Gastroesophageal sphincter (tissue), 4 donors: ENCODE data around the gene VENTX. TPM values are rescaled to one million over a fixed set of nuclear protein-coding genes. Genes with fewer than 3 reads are reported as not detected.

Source experiments
- ATAC-seq: fragments of 150-250 bp; one replicate; pipeline ENCODE4 v1.9.1; 2016; ENCODE audit warnings: mild to moderate bottlenecking, moderate library complexity
- H3K27ac ChIP-seq, 4 donors: fragments of 200-600 bp; sonication (generic) in 3 of 4; 1 replicate in 3 of 4; 2 replicates in 1 of 4; pipeline ENCODE4 v1.5.1; 2016 to 2019
- H3K27me3 ChIP-seq: fragments of 200-600 bp; sonication (generic); one replicate; pipeline ENCODE4 v1.5.1; 2019
- H3K36me3 ChIP-seq, 2 donors: fragments of 200-600 bp; sonication (generic); one replicate each; pipeline ENCODE4 v1.5.1; 2019; ENCODE audit warnings: control low read depth in 1 of 2
- H3K4me1 ChIP-seq, 3 donors: fragments of 200-600 bp; sonication (generic); 1 replicate in 2 of 3; 2 replicates in 1 of 3; pipeline ENCODE4 v1.5.1; 2016 to 2019; ENCODE audit warnings: control low read depth in 2 of 3
- H3K4me3 ChIP-seq, 2 donors: fragments of 200-600 bp; sonication (generic); one replicate each; pipeline ENCODE4 v1.5.1; 2019; ENCODE audit warnings: mild to moderate bottlenecking in 1 of 2, moderate library complexity in 1 of 2
- H3K9me3 ChIP-seq, 3 donors: fragments of 200-600 bp; sonication (generic); one replicate each; pipeline ENCODE4 v1.5.1; 2017 to 2019; ENCODE audit warnings: control low read depth in 2 of 3
- EP300 ChIP-seq: sonication (generic); formaldehyde crosslinking; IDR thresholded peaks from one replicate; pipeline ENCODE4 v1.6.1; 2017; ENCODE audit warnings: antibody characterized with exemption, mild to moderate bottlenecking
- POLR2A ChIP-seq, 2 donors: fragments of 450-650 bp; IDR thresholded peaks; one replicate each; pipeline ENCODE4 v1.6.1; 2017; ENCODE audit warnings: antibody characterized with exemption in 2 of 2, mild to moderate bottlenecking in 2 of 2, moderate library complexity in 1 of 2
- POLR2AphosphoS5 ChIP-seq: sonication (generic); formaldehyde crosslinking; IDR thresholded peaks from one replicate; pipeline ENCODE4 v1.6.1; 2017; ENCODE audit warnings: antibody characterized with exemption
- WGBS, 2 donors: methylation state at CpG; one replicate each; pipeline ENCODE4 v1.1.5; 2018; ENCODE audit warnings: low coverage in 1 of 2; 5-methylcytosine and 5-hydroxymethylcytosine counted together
- total RNA-seq, 4 donors: library from RNA; depleted of rRNA; stranded (reverse); fragments of >200 nt; gene quantifications; one replicate each; pipeline ENCODE4 v1.1.0, GENCODE V29; 2016
- TF ChIP-seq, protein P1 (sequence below), 4 experiments: fragments of 200-600 bp in 2 of 4; fragments of 450-650 bp in 2 of 4; sonication (generic) in 1 of 4; IDR thresholded peaks; one replicate each; pipeline ENCODE4 v1.5.1; 2017 to 2019; ENCODE audit warnings: antibody characterized with exemption in 4 of 4, mild to moderate bottlenecking in 2 of 4, moderate library complexity in 2 of 4

The VENTX gene
- total RNA-seq, 4 donors from 2014 or later: 0.66 to 2.3 (median 1.4) TPM

DNA sequence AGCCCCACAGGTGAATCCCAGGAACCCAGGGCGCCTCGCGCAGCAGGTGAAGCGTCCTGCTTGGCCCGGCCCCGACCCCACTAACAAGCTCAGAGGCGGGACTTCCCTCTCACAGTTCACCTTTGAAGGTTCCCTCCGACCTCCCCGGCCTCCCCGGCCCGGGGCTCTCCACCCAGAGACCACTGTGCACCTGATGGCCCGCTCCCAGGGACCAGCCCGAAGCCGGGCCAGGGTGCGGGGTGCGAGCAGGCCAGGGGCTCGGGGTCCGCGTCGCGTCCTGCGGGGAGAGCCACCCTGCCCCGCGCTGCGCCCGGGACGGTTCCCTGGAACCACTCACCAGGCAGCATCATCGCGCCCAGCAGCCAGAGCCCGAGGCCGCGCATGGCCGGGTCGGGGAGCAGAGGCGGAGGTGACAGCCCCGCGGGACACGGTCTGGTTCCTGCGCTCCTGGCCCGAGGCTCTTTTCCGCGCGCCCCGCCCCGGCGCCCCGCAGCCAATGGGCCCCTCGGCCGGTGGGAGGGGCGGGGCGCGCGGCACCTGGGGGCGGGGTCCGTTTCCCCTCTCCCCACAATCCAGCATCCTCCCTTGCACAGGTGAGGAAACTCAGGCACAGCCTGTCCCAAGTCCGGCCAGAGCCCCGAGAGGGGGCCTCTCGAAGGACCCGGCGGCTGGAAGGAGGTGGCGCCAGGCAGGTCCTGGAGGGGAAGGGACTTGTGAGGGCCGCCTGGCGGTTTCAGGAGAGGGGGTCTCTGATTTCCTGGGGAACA, 39.0 kb downstream of the VENTX start, which contains the start of gene ADAM8:
Gene ADAM8 (minus strand): TSS at position 434 of the 767 bp plus-strand sequence. CDS start 51 bp downstream, at position 383.
- Histone ChIP-seq H3K4me1 (peaks cover 0 to 26% (median 6%) of the 10 kb centered on the region in 3 donors), H3K27ac (no peak within 1 kb of the TSS), H3K9me3 (no peaks in the 10 kb centered on the region), H3K4me3 (peak within 1 kb of the TSS in 1 of 2 donors; percentile 32), H3K36me3 (peaks cover 0 to 41% of the 10 kb centered on the region in 2 donors), H3K27me3 (peaks cover 34% of the 10 kb centered on the region)
- 11% methylated on average over 7 of the region's 63 CpGs; no CpG with 5 or more reads in 1 of the 2 donors for WGBS, 2 donors
- TF ChIP-seq EP300 (no peak), POLR2A (IDR thresholded peaks at IDR 0.05) (no peak), POLR2AphosphoS5 (no peak)
- TF ChIP-seq, protein P1, sequence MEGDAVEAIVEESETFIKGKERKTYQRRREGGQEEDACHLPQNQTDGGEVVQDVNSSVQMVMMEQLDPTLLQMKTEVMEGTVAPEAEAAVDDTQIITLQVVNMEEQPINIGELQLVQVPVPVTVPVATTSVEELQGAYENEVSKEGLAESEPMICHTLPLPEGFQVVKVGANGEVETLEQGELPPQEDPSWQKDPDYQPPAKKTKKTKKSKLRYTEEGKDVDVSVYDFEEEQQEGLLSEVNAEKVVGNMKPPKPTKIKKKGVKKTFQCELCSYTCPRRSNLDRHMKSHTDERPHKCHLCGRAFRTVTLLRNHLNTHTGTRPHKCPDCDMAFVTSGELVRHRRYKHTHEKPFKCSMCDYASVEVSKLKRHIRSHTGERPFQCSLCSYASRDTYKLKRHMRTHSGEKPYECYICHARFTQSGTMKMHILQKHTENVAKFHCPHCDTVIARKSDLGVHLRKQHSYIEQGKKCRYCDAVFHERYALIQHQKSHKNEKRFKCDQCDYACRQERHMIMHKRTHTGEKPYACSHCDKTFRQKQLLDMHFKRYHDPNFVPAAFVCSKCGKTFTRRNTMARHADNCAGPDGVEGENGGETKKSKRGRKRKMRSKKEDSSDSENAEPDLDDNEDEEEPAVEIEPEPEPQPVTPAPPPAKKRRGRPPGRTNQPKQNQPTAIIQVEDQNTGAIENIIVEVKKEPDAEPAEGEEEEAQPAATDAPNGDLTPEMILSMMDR (IDR thresholded peaks at IDR 0.05): no peak
- no peak for ATAC-seq

GRCh38 chr10:133277277-133277992, 39.8 kb downstream of the VENTX start:
- H3K27ac ChIP-seq: no peak overlapping the region
- H3K9me3 ChIP-seq: no peaks in the 10 kb centered on the region
- peaks cover 0 to 26% (median 6%) of the 10 kb centered on the region in 3 donors for H3K4me1 ChIP-seq
- H3K27me3 ChIP-seq: peaks cover 34% of the 10 kb centered on the region
- H3K36me3 ChIP-seq: peaks cover 0 to 45% of the 10 kb centered on the region in 2 donors
- 74% methylated on average over 4 of the region's 25 CpGs; no CpG with 5 or more reads in 1 of the 2 donors for WGBS, 2 donors
- H3K4me3 ChIP-seq: no peak overlapping the region
- TF ChIP-seq POLR2A (IDR thresholded peaks at IDR 0.05) (no peak), EP300 (no peak), POLR2AphosphoS5 (no peak)
- TF ChIP-seq, protein P1 (IDR thresholded peaks at IDR 0.05): no peak
- ATAC-seq: no peak

- 45 to 80% methylated on average over 2 of the region's 12 CpGs for WGBS, 2 donors
Measured at GRCh38 chr10:133277993-133278576, 40.4 kb downstream of the VENTX start.

GRCh38 chr10:133278577-133279265, 41.1 kb downstream of the VENTX start:
- H3K27ac ChIP-seq: no peak overlapping the region
- peaks cover 0 to 58% of the 10 kb centered on the region in 2 donors for H3K36me3 ChIP-seq

More at GRCh38 chr10:133277993-133278576, 40.4 kb downstream of the VENTX start:
- no peak for TF ChIP-seq EP300
- no peak for TF ChIP-seq POLR2AphosphoS5
- no peak for TF ChIP-seq POLR2A (IDR thresholded peaks at IDR 0.05)
- TF ChIP-seq, protein P1 (IDR thresholded peaks at IDR 0.05): no peak
- no peak for ATAC-seq
- Histone ChIP-seq H3K36me3 (peaks cover 0 to 52% of the 10 kb centered on the region in 2 donors), H3K4me1 (peaks cover 0 to 26% (median 6%) of the 10 kb centered on the region in 3 donors), H3K9me3 (no peaks in the 10 kb centered on the region), H3K4me3 (no peak overlapping the region), H3K27me3 (peaks cover 34% of the 10 kb centered on the region), H3K27ac (no peak overlapping the region)

More at GRCh38 chr10:133278577-133279265, 41.1 kb downstream of the VENTX start:
- H3K9me3 ChIP-seq: no peaks in the 10 kb centered on the region
- H3K27me3 ChIP-seq: peaks cover 34% of the 10 kb centered on the region
- H3K4me1 ChIP-seq: peaks cover 0 to 26% (median 6%) of the 10 kb centered on the region in 3 donors
- TF ChIP-seq, protein P1 (IDR thresholded peaks at IDR 0.05): no peak
- no peak for TF ChIP-seq POLR2A (IDR thresholded peaks at IDR 0.05)
- TF ChIP-seq POLR2AphosphoS5: no peak
- TF ChIP-seq EP300: no peak
- ATAC-seq: peak; percentile 27
- 50% methylated on average over 4 of the region's 19 CpGs; no CpG with 5 or more reads in 1 of the 2 donors for WGBS, 2 donors
- H3K4me3 ChIP-seq: no peak overlapping the region
